ENCODE measurements around the gene SREBF2.
"Not testable (repeated sequence)": the region's sequence is repeated elsewhere in the genome, so short reads cannot be mapped to it uniquely, and the experiment has no call there.

Gene SREBF2

DNA sequence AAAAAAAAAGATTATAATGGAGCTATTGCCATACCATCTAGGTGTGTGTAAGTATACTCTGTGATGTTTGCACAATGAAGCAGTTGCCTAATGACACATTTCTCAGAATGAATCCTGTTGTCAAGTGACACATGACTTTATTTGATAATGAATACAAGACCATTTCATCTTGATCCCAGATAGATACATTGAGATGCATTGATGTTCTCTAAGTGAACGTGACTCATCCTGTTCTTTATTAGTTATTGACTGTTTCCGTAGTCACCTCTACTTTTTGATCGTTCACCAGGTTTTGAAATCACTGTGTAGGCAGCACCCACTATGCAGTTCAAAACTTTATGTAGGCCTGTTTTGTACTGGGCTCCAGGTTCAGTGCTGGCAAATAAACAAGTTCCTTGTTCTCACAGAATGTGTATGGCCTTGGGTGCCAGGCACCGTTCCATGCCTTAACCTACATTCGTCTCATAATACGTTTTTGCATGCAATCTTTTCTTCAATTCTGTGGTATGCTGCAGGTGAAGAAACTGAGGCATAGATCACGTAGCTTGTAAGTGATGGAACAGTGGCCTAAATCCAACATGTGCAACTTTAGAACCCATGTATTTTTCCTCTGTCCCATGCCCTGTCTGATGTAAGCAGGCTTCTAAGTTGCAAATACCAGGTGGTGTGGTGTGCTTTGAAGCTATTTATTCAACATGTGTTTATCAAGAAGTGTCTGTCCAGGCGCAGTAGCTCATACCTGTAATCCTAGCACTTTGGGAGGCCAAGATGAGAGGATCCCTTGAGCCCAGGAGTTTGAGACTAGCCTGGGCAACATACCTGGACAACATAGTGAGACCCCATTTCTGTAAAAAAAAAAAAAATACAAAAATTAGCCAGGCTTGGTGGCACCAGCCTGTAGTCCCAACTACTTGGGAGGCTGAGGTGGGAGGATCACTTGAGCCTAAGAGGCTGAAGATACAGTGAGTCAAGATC is 10.4 kb downstream of the SREBF2 start:
- no peak for DNase-seq (ENCODE audit: low read depth, low spot score)

DNA sequence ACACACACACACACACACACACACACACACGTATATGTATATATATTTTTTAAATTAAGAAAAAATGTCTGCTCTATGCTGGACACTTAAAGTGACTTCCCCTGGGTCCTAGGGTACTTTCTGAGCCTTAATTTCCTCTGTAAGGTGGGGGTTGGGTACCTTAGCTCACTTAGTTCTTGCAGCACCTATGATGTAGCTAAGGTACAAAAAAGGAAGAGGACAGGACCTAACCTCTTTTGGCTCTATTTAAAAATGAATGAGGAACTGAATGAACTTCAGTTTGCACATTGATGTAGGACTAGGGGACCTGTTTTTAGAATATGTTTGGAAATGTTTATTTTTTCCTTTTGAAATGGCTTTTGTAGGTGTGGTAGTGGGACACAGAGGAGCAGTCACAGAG is 11.1 kb downstream of the SREBF2 start:
- no peak for DNase-seq (ENCODE audit: low read depth, low spot score)

GRCh38 chr22:41844513-41844912 is 11.6 kb downstream of the SREBF2 start:
- DNase-seq (ENCODE audit: low read depth, low spot score), result no peak

DNA sequence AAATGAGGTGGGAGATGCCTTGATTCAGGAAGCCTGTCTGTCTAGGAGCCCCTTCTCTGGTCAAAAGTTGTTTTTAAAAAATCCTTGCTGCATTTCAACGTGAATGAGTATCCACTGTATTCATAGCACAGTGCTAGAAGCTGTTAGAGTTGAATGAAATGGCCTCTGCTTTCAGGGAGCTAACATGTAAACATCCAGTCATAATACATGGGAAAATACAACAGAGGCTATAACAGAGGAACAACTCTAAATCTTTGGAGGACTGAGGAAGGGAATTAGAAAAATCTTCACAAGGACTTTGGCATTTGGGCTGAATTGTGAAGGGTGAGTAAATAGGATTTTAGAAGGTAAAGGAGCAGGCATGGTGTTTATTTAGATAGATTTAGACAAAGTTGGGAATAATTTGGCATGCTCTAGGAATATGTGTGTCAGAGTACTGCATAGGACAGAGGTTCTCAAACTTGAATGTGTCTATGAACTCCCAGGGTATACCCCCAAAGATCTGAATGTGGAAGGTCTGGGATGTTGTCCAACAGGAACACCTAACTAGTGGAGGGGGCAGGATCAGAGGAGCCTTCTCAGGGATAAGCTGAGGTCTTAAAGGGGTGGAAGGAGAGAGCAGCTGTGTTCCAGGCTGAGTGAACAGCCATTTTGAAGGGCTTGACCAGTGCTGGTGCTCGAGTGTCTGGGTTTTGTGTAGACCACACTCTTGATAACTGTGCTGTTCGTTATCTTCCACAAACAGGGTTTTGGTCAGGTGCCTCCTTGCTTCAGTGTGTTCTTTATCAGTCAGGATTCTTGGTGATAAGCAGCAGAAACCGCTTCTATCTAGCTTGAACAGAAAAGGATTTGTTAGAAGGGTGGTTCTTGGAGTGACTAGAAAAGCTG is 12.7 kb downstream of the SREBF2 start:
- no peak for DNase-seq (ENCODE audit: low read depth, low spot score)

DNA sequence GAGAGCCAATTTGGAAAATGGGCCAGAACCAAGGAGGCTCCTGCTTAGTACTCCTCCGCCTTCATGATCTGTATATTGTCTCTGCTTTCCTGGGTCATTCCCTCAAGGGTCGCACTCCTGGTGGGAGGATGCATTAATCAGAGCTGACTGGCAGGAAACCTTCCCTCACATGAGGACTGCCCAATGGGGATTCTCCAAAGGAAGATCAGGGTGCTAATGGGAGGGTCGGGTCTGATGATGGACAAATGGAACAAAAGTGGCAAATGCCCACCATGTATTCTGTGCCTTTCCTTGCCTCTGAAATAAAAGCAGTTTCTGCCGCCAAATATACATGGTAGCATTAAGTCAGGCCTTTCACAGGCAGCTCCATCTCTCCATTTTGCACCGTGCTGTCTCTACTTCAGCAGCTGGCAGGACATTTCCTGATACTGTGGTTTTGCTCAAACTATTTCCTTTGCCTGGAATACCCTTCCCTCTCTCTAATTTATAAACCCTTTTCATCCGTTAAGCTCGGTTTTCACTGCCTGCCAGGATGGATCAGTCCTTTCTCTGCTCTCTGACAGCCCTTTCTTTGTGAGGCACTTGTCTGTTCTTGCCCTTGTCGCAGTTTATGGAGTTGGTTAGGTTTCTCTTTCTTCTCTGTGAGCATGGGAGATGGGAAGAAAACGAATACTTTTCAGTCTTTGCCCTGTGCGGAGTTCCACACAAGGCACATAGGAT is 13.5 kb downstream of the SREBF2 start:
- no peak for DNase-seq (ENCODE audit: low read depth, low spot score)

- no peak for DNase-seq (ENCODE audit: low read depth, low spot score)
Observed at GRCh38 chr22:41847300-41847699, 14.4 kb downstream of the SREBF2 start.

- no peak for DNase-seq (ENCODE audit: low read depth, low spot score)
Observed at GRCh38 chr22:41848468-41848867, 15.6 kb downstream of the SREBF2 start.

DNA sequence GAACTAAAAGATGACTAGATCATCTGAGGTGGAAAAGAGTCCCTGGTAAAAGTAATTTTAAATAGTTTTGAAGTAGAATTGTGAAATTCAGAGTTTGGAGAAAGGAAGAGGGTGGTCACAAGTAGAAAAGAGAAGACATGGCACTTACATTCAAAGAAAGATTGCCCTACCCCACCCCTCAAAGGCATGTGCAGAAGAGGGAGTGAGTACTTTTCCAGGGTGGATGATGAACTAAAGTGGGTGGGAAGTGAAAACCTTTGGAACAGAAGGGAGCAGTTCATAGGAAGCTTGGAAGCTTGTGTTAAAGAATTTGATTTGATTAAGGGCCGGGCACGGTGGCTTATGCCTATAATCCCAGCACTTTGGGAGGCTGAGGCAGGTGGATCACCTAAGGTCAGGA is 23.6 kb downstream of the SREBF2 start:
- no peak for DNase-seq (ENCODE audit: low read depth, low spot score)

DNA sequence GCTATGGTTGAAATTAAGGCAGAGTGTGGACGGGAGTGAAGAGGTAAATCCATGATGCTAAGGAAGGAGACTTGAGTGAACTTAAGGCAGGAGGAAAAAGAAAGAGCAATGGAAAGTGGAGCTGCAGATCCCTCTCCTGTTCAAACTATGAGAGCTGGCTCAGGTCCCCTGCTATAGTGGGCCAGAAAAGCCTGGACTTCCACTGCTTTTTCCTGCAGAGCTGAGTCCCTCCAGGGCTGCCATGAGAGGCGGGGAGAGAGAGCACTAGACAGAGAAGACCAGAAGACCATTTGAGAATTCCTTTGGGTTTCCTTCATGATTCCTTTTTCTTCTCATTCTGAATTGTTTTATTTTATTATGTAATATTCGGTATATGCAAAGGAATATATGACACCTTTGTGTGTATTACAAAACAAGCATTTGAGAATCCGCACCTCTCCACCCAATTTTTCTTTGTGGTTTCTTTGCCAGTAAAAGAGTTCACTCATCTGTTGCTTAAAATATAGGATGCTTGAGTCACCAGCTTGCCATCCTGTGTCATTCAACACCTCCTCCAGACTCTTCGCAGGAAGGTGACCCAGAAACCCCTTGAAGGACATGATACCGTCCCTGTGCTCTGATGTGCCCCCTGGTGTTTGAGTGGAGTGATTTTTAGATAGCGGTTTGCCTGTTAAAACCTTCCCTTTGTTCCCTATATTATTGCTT is 24.4 kb downstream of the SREBF2 start:
- peak; percentile 57 for DNase-seq (ENCODE audit: low read depth, low spot score)

DNA sequence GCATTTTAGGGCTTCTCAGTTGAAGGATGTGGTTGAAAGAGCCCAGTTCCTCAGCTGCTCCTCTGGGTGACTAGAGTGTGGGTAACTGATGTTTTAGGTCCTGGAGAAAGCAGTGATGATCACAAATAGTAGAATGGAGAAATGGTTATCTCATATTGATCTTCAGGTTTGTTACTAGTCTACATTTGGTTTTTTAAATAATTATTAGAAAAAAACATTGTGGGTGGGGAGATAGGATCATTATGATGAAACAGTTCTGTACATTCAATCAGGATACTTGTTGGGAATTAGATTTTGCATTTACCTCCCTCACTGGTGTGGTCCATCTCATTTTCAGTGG is 24.9 kb downstream of the SREBF2 start:
- DNase-seq (ENCODE audit: low read depth, low spot score), result no peak

- no peak for DNase-seq (ENCODE audit: low read depth, low spot score)
Observed at GRCh38 chr22:41862160-41862529, 29.2 kb downstream of the SREBF2 start.

DNA sequence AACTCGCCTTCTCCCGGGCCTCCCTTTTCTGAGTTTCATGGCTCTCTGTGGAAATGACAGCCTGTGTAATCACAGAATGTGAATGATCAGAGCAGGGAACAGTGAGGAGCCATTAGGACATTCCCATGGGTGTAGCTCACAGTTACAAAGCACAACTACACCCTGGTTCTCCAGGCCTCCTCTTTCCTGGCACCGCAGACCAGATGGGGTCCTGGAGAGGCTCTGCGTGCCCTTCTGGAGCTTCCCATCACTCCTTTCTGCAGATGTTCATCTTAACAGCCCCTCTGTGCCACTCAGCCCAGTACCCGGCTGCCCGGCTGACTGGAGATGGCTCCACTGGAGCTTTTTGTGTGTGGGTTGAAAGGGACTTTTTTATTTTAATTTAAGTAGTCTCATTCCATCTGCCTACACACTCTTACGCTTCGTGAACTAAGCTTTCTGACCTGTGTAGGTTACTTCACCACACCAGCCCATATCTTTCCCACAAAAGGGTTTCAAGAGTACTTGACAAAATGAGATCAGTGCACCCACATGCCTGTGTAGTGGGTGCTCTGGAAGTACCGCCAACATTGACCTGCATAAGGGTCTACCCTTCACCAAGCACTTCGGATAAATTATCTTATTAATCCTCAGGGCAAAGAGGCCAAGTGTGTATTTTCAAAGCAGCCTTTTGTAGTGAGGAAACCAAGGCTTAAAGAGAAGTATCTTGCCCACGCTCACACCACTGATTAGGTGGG is 29.8 kb downstream of the SREBF2 start:
- no peak for DNase-seq (ENCODE audit: low read depth, low spot score)

GRCh38 chr22:41863472-41863871 is 30.6 kb downstream of the SREBF2 start:
- DNase-seq (ENCODE audit: low read depth, low spot score), result no peak

DNA sequence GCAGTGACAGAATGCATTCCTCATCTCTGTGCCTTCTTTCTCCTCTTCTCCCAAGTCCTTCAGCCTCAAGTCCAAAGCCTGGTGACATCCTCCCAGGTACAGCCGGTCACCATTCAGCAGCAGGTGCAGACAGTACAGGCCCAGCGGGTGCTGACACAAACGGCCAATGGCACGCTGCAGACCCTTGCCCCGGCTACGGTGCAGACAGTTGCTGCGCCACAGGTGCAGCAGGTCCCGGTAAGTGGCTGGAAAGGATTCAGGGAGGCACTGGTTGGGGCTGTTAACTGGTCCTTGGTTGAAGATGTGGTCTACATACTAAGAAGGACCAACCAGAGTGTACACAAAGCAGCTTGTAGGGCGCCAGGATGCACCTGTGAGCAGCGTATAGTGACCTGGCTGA is 35.7 kb downstream of the SREBF2 start:
- DNase-seq (ENCODE audit: low read depth, low spot score), result no peak

GRCh38 chr22:41870081-41870480 is 37.2 kb downstream of the SREBF2 start:
- DNase-seq (ENCODE audit: low read depth, low spot score), result not testable (repeated sequence)

GRCh38 chr22:41870786-41871185 is 37.9 kb downstream of the SREBF2 start:
- no peak for DNase-seq (ENCODE audit: low read depth, low spot score)

GRCh38 chr22:41873391-41873790 is 40.5 kb downstream of the SREBF2 start:
- DNase-seq (ENCODE audit: low read depth, low spot score), result no peak

GRCh38 chr22:41874090-41874489 is 41.2 kb downstream of the SREBF2 start:
- no peak for DNase-seq (ENCODE audit: low read depth, low spot score)

DNA sequence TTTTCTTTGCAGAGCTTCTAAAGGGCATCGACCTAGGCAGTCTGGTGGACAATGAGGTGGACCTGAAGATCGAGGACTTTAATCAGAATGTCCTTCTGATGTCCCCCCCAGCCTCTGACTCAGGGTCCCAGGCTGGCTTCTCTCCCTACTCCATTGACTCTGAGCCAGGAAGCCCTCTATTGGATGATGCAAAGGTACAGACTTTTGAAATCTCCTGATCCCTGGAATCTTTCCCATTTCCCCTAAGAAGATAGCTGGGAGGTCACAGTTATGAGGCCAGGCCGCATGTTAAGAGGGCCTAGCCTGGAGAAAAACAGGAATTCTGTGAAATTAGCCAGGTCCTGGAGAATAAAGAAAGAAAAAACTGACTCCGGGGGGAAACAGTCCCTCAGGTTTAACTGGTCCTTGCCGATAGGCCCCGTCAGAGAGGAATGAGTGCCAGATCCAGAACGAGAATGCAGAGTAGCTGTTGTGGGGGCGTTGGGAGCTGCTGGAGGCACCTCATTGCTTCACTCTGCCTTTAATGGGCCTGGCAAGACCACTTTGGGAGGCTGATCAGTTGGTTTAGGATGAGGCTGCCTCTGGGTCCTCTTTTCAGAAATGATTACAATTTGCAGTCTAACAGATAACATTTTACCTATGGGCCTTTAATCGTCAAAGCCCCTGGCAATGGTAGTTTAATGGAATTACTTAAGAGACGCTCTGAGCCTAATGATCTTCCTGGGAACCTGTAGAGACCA is 42.8 kb downstream of the SREBF2 start:
- DNase-seq (ENCODE audit: low read depth, low spot score), result no peak

DNA sequence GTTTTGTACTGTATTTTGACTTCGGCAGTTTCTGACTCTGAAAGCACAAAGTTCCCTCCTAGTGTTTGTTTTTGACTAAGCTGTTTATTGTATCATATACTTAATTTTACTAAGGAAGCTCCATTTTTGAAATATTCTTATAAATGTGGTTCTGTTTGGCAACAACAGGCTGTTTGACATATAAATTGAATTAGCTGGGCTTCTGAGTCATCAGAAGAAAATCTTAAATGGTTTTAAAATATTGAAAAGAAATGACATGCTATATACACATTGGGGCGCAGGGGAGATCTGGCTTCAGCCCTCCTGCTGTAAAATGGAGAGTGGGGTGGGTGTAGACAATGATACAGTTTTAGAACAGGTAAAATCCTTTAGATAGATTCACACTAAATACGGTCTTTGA is 43.4 kb downstream of the SREBF2 start:
- no peak for DNase-seq (ENCODE audit: low read depth, low spot score)
